ENCODE results near the gene LRRN2.

- TF ChIP-seq CTCF (conservative IDR thresholded peaks at IDR 0.05; ENCODE audit: low read depth in 2 of 2) = no peak
- no peak for TF ChIP-seq EZH2 (IDR thresholded peaks at IDR 0.05; ENCODE audit: low read depth, unreplicated experiment)
Measured at GRCh38 chr1:204650911-204651570, 34.5 kb downstream of the LRRN2 start.

Measured in GM23338 (cell line).